K562 (cell line): Measurements from ENCODE around the gene AGO4. TPM values are rescaled to one million over a fixed set of nuclear protein-coding genes. Genes with fewer than 3 reads are reported as not detected.
A peak's percentile ranks its signal among the peaks of the same experiment; 100 is the strongest.

Experiments used
- CREB3 ChIP-seq: fragments of 450-650 bp; conservative IDR thresholded peaks from 2 replicates; pipeline ENCODE4 v1.6.1; 2016; ENCODE audit warnings: missing genetic modification characterization, low read depth, mild to moderate bottlenecking, missing compliant biosample characterization, moderate library complexity
- E2F8 ChIP-seq: fragments of 450-650 bp; IDR thresholded peaks from 2 replicates; pipeline ENCODE4 v1.7.1; 2018; ENCODE audit warnings: mild to moderate bottlenecking, low read depth; ENCODE audit not compliant: partially characterized antibody
- FOXK2 ChIP-seq, 2 experiments: fragments of 450-650 bp; IDR thresholded peaks in 1 of 2; conservative IDR thresholded peaks in 1 of 2; 2 replicates each; pipeline ENCODE4 v1.6.1; 2016; ENCODE audit warnings: low read depth in 2 of 2, mild to moderate bottlenecking in 1 of 2
- GTF2F1 ChIP-seq: IDR thresholded peaks from 2 replicates; pipeline ENCODE4 v1.6.1; 2011; ENCODE audit warnings: low read depth, low read length, improper control_type of control experiment
- LEF1 ChIP-seq: fragments of 450-650 bp; IDR thresholded peaks from 2 replicates; pipeline ENCODE4 v1.6.1; 2016; ENCODE audit warnings: mild to moderate bottlenecking
- MCM7 ChIP-seq, 2 experiments: fragments of 450-650 bp; IDR thresholded peaks; 2 replicates each; pipeline ENCODE4 v1.6.1; 2016 to 2018
- POLR2AphosphoS5 ChIP-seq: IDR thresholded peaks from 2 replicates; pipeline ENCODE4 v1.6.1; 2011; ENCODE audit warnings: mild to moderate bottlenecking, low read depth, low read length, moderate library complexity; ENCODE audit not compliant: control insufficient read depth, insufficient read depth
- POLR2B ChIP-seq: fragments of 450-650 bp; IDR thresholded peaks from 2 replicates; pipeline ENCODE4 v1.6.1; 2018; ENCODE audit warnings: low read depth; ENCODE audit not compliant: partially characterized antibody
- PURB ChIP-seq: sonication (generic); formaldehyde crosslinking; IDR thresholded peaks from 2 replicates; pipeline ENCODE4 v1.9.0; 2021; ENCODE audit warnings: low read depth, mild to moderate bottlenecking, missing genetic modification reagents
- RHOXF2B ChIP-seq: fragments of 250-450 bp; sonication (Bioruptor Pico); conservative IDR thresholded peaks from 2 replicates; pipeline ENCODE4 v1.5.1; 2021
- TAL1 ChIP-seq: fragments of 450-650 bp; IDR thresholded peaks from 2 replicates; pipeline ENCODE4 v1.6.1; 2016; ENCODE audit warnings: mild to moderate bottlenecking
- ZEB2 ChIP-seq: fragments of 450-650 bp; IDR thresholded peaks from 2 replicates; pipeline ENCODE4 v1.6.1; 2016
- ZNF143 ChIP-seq: sonication (generic); formaldehyde crosslinking; IDR thresholded peaks from 2 replicates; pipeline ENCODE4 v1.9.0; 2022; ENCODE audit warnings: mild to moderate bottlenecking, missing genetic modification reagents
- ZNF212 ChIP-seq: fragments of 450-650 bp; formaldehyde crosslinking; IDR thresholded peaks from 2 replicates; pipeline ENCODE4 v1.4.0; 2020; ENCODE audit warnings: mild to moderate bottlenecking
- ZNF274 ChIP-seq: IDR thresholded peaks from 2 replicates; pipeline ENCODE4 v1.6.1; 2011; ENCODE audit warnings: low read depth, mild to moderate bottlenecking, low read length, moderate library complexity, borderline replicate concordance
- ZNF384 ChIP-seq: IDR thresholded peaks from 2 replicates; pipeline ENCODE4 v1.6.1; 2012; ENCODE audit warnings: low read depth, low read length, improper control_type of control experiment
- ZNF699 ChIP-seq: fragments of 250-450 bp; sonication (Bioruptor Pico); IDR thresholded peaks from 2 replicates; pipeline ENCODE4 v1.8.0; 2021; ENCODE audit warnings: mild to moderate bottlenecking, moderate library complexity; ENCODE audit not compliant: insufficient replicate concordance
- polyA plus RNA-seq, 8 experiments: library from polyadenylated mRNA; depleted of rRNA in 4 of 8; stranded (reverse) in 5 of 8; unstranded in 3 of 8; fragments of >200 nt; fragmentation: Nextera tagmentation in 2 of 8; fragmentation: Illumina TruSeq in 1 of 8; extraction: Ambion mirVana in 2 of 8; extraction: Trizol in 1 of 8; gene quantifications; 2 replicates each; pipeline versions ENCODE4 v1.2.1 to v1.2.3, GENCODE V29; 2011 to 2014; ENCODE audit warnings: inconsistent platforms in 1 of 8, missing spikeins in 1 of 8
- total RNA-seq, 7 experiments: library from RNA; depleted of rRNA in 6 of 7; stranded (reverse); fragments of >200 nt in 6 of 7; fragmentation: Illumina TruSeq in 2 of 7; extraction: Trizol in 2 of 7; gene quantifications; 2 replicates each; pipeline versions ENCODE4 v1.2.1 to v1.2.3, GENCODE V29; 2011 to 2021; ENCODE audit warnings: low replicate concordance in 1 of 7
- TF ChIP-seq, protein P1 (sequence below): fragments of 250-450 bp; sonication (Bioruptor Pico); IDR thresholded peaks from 2 replicates; pipeline ENCODE4 v1.5.0; 2020; ENCODE audit warnings: mild to moderate bottlenecking, borderline replicate concordance
- TF ChIP-seq, protein P2 (sequence below): sonication (generic); formaldehyde crosslinking; IDR thresholded peaks from 2 replicates; pipeline ENCODE4 v1.8.0; 2022; ENCODE audit warnings: missing genetic modification reagents, mild to moderate bottlenecking, borderline replicate concordance
- TF ChIP-seq, protein P3 (sequence below): sonication (generic); formaldehyde crosslinking; IDR thresholded peaks from 2 replicates; pipeline ENCODE4 v1.8.0; 2022; ENCODE audit warnings: mild to moderate bottlenecking, missing genetic modification reagents

Gene AGO4
- total and polyA plus RNA-seq, 9 of the 15 experiments (the other 6 are each of a cell fraction or from before 2014, with no cell fraction given) = 1.3 to 10.5 (median 6.5) TPM

DNA sequence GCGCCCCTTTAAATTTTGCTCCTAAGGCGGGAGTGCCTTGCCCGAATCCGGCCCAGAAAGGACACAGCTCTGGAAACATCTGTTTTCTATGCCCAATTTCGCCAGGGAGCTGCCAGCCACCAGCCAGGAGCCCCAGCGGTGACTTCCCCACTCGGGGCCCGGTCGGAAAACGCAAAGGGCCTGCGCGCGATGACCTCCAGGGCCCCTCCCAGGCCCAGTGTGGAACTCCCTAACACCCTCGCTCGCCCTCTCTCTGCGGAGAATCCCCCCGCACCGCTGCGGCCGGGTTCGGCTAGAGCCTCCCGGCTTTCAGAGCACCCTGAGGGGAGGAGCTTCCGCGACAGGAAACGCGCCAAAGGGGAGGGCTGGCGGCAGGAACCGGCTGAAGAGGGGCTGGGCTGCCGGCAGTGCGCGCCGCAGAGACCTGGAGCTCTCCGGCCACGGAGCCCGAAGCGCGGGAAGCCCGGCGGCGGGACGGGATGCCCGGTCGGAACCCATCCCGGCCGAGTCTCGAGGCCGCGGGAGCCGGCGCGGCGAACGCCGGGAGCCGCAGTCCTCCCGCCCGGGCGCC lies 38.5 kb upstream of the AGO4 start (continued):
- TF ChIP-seq, protein P1, sequence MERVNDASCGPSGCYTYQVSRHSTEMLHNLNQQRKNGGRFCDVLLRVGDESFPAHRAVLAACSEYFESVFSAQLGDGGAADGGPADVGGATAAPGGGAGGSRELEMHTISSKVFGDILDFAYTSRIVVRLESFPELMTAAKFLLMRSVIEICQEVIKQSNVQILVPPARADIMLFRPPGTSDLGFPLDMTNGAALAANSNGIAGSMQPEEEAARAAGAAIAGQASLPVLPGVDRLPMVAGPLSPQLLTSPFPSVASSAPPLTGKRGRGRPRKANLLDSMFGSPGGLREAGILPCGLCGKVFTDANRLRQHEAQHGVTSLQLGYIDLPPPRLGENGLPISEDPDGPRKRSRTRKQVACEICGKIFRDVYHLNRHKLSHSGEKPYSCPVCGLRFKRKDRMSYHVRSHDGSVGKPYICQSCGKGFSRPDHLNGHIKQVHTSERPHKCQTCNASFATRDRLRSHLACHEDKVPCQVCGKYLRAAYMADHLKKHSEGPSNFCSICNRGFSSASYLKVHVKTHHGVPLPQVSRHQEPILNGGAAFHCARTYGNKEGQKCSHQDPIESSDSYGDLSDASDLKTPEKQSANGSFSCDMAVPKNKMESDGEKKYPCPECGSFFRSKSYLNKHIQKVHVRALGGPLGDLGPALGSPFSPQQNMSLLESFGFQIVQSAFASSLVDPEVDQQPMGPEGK = no peak
- TF ChIP-seq POLR2AphosphoS5 (no peak), MCM7 (IDR thresholded peaks at IDR 0.05) (no peak), RHOXF2B (CRISPR knock-in tag) (no peak), POLR2B (peak; percentile 17), CREB3 (no peak), ZEB2 (no peak), ZNF212 (peak; percentile 62; the same call in 1 of the 2 replicates), E2F8 (no peak), TAL1 (no peak), ZNF699 (CRISPR knock-in tag) (no peak), ZNF143 (CRISPR knock-in tag) (peak; percentile 53; the same call in 1 of the 2 replicates), LEF1 (no peak), ZNF274 (no peak; the same call in 1 of the 2 replicates), GTF2F1 (no peak; the same call in 1 of the 2 replicates), FOXK2 (conservative IDR thresholded peaks at IDR 0.05 in 1 of 2, IDR thresholded peaks at IDR 0.05 in 1 of 2; ENCODE audit: low read depth in 2 of 2) (no peak), ZNF384 (no peak), PURB (CRISPR knock-in tag) (no peak)
- TF ChIP-seq, protein P2, sequence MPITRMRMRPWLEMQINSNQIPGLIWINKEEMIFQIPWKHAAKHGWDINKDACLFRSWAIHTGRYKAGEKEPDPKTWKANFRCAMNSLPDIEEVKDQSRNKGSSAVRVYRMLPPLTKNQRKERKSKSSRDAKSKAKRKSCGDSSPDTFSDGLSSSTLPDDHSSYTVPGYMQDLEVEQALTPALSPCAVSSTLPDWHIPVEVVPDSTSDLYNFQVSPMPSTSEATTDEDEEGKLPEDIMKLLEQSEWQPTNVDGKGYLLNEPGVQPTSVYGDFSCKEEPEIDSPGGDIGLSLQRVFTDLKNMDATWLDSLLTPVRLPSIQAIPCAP (CRISPR knock-in tag) = 0 out of 2 replicates have a peak, but pooled peaks have one; percentile 69
- TF ChIP-seq, protein P3, sequence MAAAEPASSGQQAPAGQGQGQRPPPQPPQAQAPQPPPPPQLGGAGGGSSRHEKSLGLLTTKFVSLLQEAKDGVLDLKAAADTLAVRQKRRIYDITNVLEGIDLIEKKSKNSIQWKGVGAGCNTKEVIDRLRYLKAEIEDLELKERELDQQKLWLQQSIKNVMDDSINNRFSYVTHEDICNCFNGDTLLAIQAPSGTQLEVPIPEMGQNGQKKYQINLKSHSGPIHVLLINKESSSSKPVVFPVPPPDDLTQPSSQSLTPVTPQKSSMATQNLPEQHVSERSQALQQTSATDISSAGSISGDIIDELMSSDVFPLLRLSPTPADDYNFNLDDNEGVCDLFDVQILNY (CRISPR knock-in tag) = no peak
